ENCODE measurements around the gene TTC8. TPM values are rescaled to one million over a fixed set of nuclear protein-coding genes. Genes with fewer than 3 reads are reported as not detected.

Gene TTC8
- total RNA-seq, 4 donors from 2014 or later = 1.6 to 5.9 (median 2.6) TPM

GRCh38 chr14:88844980-88845491, 20.6 kb downstream of the TTC8 start:
- TF ChIP-seq, protein P1, sequence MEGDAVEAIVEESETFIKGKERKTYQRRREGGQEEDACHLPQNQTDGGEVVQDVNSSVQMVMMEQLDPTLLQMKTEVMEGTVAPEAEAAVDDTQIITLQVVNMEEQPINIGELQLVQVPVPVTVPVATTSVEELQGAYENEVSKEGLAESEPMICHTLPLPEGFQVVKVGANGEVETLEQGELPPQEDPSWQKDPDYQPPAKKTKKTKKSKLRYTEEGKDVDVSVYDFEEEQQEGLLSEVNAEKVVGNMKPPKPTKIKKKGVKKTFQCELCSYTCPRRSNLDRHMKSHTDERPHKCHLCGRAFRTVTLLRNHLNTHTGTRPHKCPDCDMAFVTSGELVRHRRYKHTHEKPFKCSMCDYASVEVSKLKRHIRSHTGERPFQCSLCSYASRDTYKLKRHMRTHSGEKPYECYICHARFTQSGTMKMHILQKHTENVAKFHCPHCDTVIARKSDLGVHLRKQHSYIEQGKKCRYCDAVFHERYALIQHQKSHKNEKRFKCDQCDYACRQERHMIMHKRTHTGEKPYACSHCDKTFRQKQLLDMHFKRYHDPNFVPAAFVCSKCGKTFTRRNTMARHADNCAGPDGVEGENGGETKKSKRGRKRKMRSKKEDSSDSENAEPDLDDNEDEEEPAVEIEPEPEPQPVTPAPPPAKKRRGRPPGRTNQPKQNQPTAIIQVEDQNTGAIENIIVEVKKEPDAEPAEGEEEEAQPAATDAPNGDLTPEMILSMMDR (IDR thresholded peaks at IDR 0.05 in 4 of 5, conservative IDR thresholded peaks at IDR 0.05 in 1 of 5) = no peak
- TF ChIP-seq POLR2A (IDR thresholded peaks at IDR 0.05) = no peak
- H3K4me3 ChIP-seq = no peak overlapping the region
- intact Hi-C loops (cut with DNase I; ENCODE audit: low total_unique reads) = no loop called here
- ATAC-seq = no peak
- in situ Hi-C loops (cut with MboI; ENCODE audit: low sequenced_read_pairs in 4 of 4) = no loop called here
- no peaks in the 10 kb centered on the region for H3K9me3 ChIP-seq
- H3K27me3 ChIP-seq = no peaks in the 10 kb centered on the region
- DNase-seq = no peak
- H3K36me3 ChIP-seq = no peaks in the 10 kb centered on the region
- H3K27ac ChIP-seq = no peak overlapping the region
- H3K4me1 ChIP-seq = no peaks in the 10 kb centered on the region

- no peak for DNase-seq
- Histone ChIP-seq H3K4me1 (no peaks in the 10 kb centered on the region), H3K27ac (no peak overlapping the region), H3K36me3 (no peaks in the 10 kb centered on the region), H3K27me3 (no peaks in the 10 kb centered on the region), H3K9me3 (no peaks in the 10 kb centered on the region), H3K4me3 (no peak overlapping the region)
- no peak for ATAC-seq
- TF ChIP-seq, protein P1 (IDR thresholded peaks at IDR 0.05 in 4 of 5, conservative IDR thresholded peaks at IDR 0.05 in 1 of 5) = no peak
- TF ChIP-seq POLR2A (IDR thresholded peaks at IDR 0.05) = no peak
- intact Hi-C loops (cut with DNase I; ENCODE audit: low total_unique reads) = no loop called here
- in situ Hi-C loops (cut with MboI; ENCODE audit: low sequenced_read_pairs in 4 of 4) = no loop called here
Measured at GRCh38 chr14:88848571-88848970, 24.1 kb downstream of the TTC8 start.

DNA sequence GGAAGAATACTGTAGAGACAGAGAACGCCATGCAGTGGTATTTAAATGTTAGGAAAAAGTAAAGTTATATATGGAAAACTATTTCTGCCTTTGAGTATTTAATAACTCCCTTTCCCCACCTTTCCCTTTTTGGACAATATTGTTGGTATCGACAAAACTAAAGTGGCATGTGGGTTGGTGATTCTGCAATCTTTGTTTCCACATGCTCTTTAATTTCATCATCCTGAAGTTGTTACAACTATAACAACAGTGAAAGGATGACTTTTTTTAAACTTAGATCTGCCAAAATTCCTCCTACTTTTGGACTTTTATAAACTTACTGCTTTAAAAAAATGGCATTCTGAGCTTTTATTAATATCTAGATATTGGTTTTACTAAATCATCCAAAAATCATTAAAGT, 25.3 kb downstream of the TTC8 start:
- Histone ChIP-seq H3K9me3 (no peaks in the 10 kb centered on the region), H3K27me3 (no peaks in the 10 kb centered on the region), H3K36me3 (no peaks in the 10 kb centered on the region), H3K4me1 (no peaks in the 10 kb centered on the region), H3K4me3 (no peak overlapping the region), H3K27ac (no peak overlapping the region)
- TF ChIP-seq POLR2A (IDR thresholded peaks at IDR 0.05) = no peak
- TF ChIP-seq, protein P1 (IDR thresholded peaks at IDR 0.05 in 4 of 5, conservative IDR thresholded peaks at IDR 0.05 in 1 of 5) = no peak
- ATAC-seq (no peak), DNase-seq (no peak)
- intact Hi-C loops (cut with DNase I; ENCODE audit: low total_unique reads) (no loop called here), in situ Hi-C loops (cut with MboI; ENCODE audit: low sequenced_read_pairs in 4 of 4) (loop anchor here in 1 of 4 donors (25.0 kb wide), 1 partner anchor 187 kb away; no protein-coding TSS in a partner anchor)

DNA sequence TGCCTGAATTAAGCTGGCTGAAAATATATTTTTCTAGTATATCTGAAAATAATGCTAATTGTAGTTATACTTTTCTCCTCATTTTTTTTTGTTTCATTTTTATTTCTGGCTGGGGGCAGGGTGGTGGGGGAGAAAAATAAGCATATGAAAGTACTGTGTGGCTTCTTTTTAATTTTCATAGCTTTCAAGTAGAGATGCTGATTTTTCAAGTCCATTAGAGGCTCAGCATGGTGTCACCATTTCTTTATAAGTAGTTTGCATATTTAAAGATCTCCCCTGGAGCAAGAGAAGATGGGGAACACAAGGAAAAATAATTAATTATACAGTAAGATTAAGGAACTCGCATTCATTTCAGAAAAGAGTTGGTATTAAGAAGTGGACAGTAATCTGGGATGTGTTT, 27.1 kb downstream of the TTC8 start:
- intact Hi-C loops (cut with DNase I; ENCODE audit: low total_unique reads) (no loop called here), in situ Hi-C loops (cut with MboI; ENCODE audit: low sequenced_read_pairs in 4 of 4) (loop anchor here in 1 of 4 donors (25.0 kb wide), 1 partner anchor 189 kb away; no protein-coding TSS in a partner anchor)
- no peaks in the 10 kb centered on the region for H3K9me3 ChIP-seq
- H3K4me3 ChIP-seq = no peak overlapping the region
- no peak for TF ChIP-seq POLR2A (IDR thresholded peaks at IDR 0.05)
- TF ChIP-seq, protein P1 (IDR thresholded peaks at IDR 0.05 in 4 of 5, conservative IDR thresholded peaks at IDR 0.05 in 1 of 5) = no peak
- H3K4me1 ChIP-seq = no peaks in the 10 kb centered on the region
- DNase-seq (no peak), ATAC-seq (no peak)
- no peaks in the 10 kb centered on the region for H3K27me3 ChIP-seq
- no peaks in the 10 kb centered on the region for H3K36me3 ChIP-seq
- no peak overlapping the region for H3K27ac ChIP-seq

- no peak overlapping the region for H3K27ac ChIP-seq
- DNase-seq = no peak
- no peaks in the 10 kb centered on the region for H3K9me3 ChIP-seq
- intact Hi-C loops (cut with DNase I; ENCODE audit: low total_unique reads) (no loop called here), in situ Hi-C loops (cut with MboI; ENCODE audit: low sequenced_read_pairs in 4 of 4) (loop anchor here in 1 of 4 donors (25.0 kb wide), 1 partner anchor 190 kb away; no protein-coding TSS in a partner anchor)
- no peak overlapping the region for H3K4me3 ChIP-seq
- TF ChIP-seq, protein P1 (IDR thresholded peaks at IDR 0.05 in 4 of 5, conservative IDR thresholded peaks at IDR 0.05 in 1 of 5) = no peak
- TF ChIP-seq POLR2A (IDR thresholded peaks at IDR 0.05) = no peak
- no peaks in the 10 kb centered on the region for H3K4me1 ChIP-seq
- H3K36me3 ChIP-seq = no peaks in the 10 kb centered on the region
- no peaks in the 10 kb centered on the region for H3K27me3 ChIP-seq
- ATAC-seq = no peak
Measured at GRCh38 chr14:88852632-88853031, 28.2 kb downstream of the TTC8 start.

Measured in gastrocnemius medialis (tissue), 4 donors.